Neutrophil (primary cell): ENCODE measurements around the gene ZNF575.

Source experiments
- H3K27ac ChIP-seq: fragments of 200-600 bp; sonication (generic); 2 replicates; pipeline ENCODE4 v1.5.1; 2016; ENCODE audit warnings: mild to moderate bottlenecking, moderate library complexity
- H3K27me3 ChIP-seq: fragments of 200-600 bp; sonication (generic); 2 replicates; pipeline ENCODE4 v1.6.0; 2016; ENCODE audit warnings: mild to moderate bottlenecking
- H3K36me3 ChIP-seq: fragments of 200-600 bp; sonication (generic); 2 replicates; pipeline ENCODE4 v1.5.1; 2017
- H3K4me1 ChIP-seq, 2 experiments: fragments of 200-600 bp in 1 of 2; sonication (generic) in 1 of 2; 1 replicate in 1 of 2; 2 replicates in 1 of 2; pipeline versions ENCODE4 v1.5.1 to v1.6.1; 2013 to 2016; ENCODE audit warnings: low read depth in 1 of 2, low read length in 1 of 2, mild to moderate bottlenecking in 1 of 2, moderate library complexity in 1 of 2; ENCODE audit not compliant: control insufficient read depth in 1 of 2, insufficient read depth in 1 of 2
- H3K4me3 ChIP-seq, 2 experiments: fragments of 200-600 bp in 1 of 2; sonication (generic) in 1 of 2; 1 replicate in 1 of 2; 2 replicates in 1 of 2; pipeline ENCODE4 v1.5.1; 2013 to 2016; ENCODE audit warnings: low read depth in 1 of 2, low read length in 1 of 2, mild to moderate bottlenecking in 1 of 2, moderate library complexity in 1 of 2
- H3K9me3 ChIP-seq: fragments of 200-600 bp; sonication (generic); 2 replicates; pipeline ENCODE4 v1.5.1; 2016
- CTCF ChIP-seq: fragments of 200-600 bp; sonication (generic); IDR thresholded peaks from 2 replicates; pipeline ENCODE4 v1.5.1; 2016; ENCODE audit warnings: antibody characterized with exemption

Gene ZNF575

GRCh38 chr19:43532571-43532961, 422 bp upstream of the ZNF575 start:
- no peaks in the 10 kb centered on the region for H3K27me3 ChIP-seq
- H3K4me1 ChIP-seq = peaks cover 18 to 21% of the 10 kb centered on the region in 2 experiments
- no peaks in the 10 kb centered on the region for H3K9me3 ChIP-seq
- H3K4me3 ChIP-seq = peak overlapping the region; percentile 82 to 83
- H3K36me3 ChIP-seq = peaks cover 5% of the 10 kb centered on the region
- peak overlapping the region; percentile 77 for H3K27ac ChIP-seq
- no peak for TF ChIP-seq CTCF

- TF ChIP-seq CTCF = no peak
- Histone ChIP-seq H3K9me3 (no peaks in the 10 kb centered on the region), H3K27me3 (no peaks in the 10 kb centered on the region), H3K4me3 (peak overlapping the region; percentile 82 to 83), H3K27ac (peak overlapping the region; percentile 77), H3K4me1 (peaks cover 18 to 21% of the 10 kb centered on the region in 2 experiments), H3K36me3 (peaks cover 16% of the 10 kb centered on the region)
Measured at GRCh38 chr19:43533546-43534304, 737 bp downstream of the ZNF575 start.

GRCh38 chr19:43534305-43534815, 1.4 kb downstream of the ZNF575 start:
- peak overlapping the region; percentile 77 for H3K27ac ChIP-seq

GRCh38 chr19:43534816-43535761, 2.1 kb downstream of the ZNF575 start:
- Histone ChIP-seq H3K27me3 (no peaks in the 10 kb centered on the region), H3K9me3 (no peaks in the 10 kb centered on the region), H3K4me1 (peaks cover 18 to 21% of the 10 kb centered on the region in 2 experiments), H3K36me3 (peaks cover 28% of the 10 kb centered on the region), H3K4me3 (no peak overlapping the region), H3K27ac (peak overlapping the region; percentile 77)
- TF ChIP-seq CTCF = no peak

More at GRCh38 chr19:43534305-43534815, 1.4 kb downstream of the ZNF575 start:
- H3K4me1 ChIP-seq = peaks cover 18 to 21% of the 10 kb centered on the region in 2 experiments
- H3K4me3 ChIP-seq = peak overlapping the region; percentile 82 to 83
- no peaks in the 10 kb centered on the region for H3K9me3 ChIP-seq
- H3K36me3 ChIP-seq = peaks cover 22% of the 10 kb centered on the region
- no peak for TF ChIP-seq CTCF
- H3K27me3 ChIP-seq = no peaks in the 10 kb centered on the region

- Histone ChIP-seq H3K4me3 (no peak overlapping the region), H3K9me3 (no peaks in the 10 kb centered on the region), H3K36me3 (peaks cover 66% of the 10 kb centered on the region), H3K27me3 (no peaks in the 10 kb centered on the region), H3K4me1 (peaks cover under 1 to 4% of the 10 kb centered on the region in 2 experiments), H3K27ac (no peak overlapping the region)
- no peak for TF ChIP-seq CTCF
Measured at GRCh38 chr19:43538922-43539321, 5.9 kb downstream of the ZNF575 start.
